SK-N-SH treated with all-trans-retinoic acid at 6 μM for 48 hours (cell line): ENCODE data around the gene PPP3CA.

ENCODE experiments used
- ATAC-seq: fragments of 200-7000 bp; cut with Tn5 transposase; 3 replicates; pipeline ENCODE4 v1.9.1; 2020; ENCODE audit warnings: mild to moderate bottlenecking, moderate library complexity
- ARNTL ChIP-seq: fragments of 450-650 bp; formaldehyde crosslinking; IDR thresholded peaks from 2 replicates; pipeline ENCODE4 v1.5.0; 2020; ENCODE audit warnings: low read depth, mild to moderate bottlenecking, moderate library complexity, borderline replicate concordance
- BACH2 ChIP-seq: fragments of 250-450 bp; sonication (Bioruptor Pico); IDR thresholded peaks from 2 replicates; pipeline ENCODE4 v1.9.0; 2021; ENCODE audit warnings: mild to moderate bottlenecking, borderline replicate concordance
- CREB5 ChIP-seq: fragments of 250-450 bp; sonication (Bioruptor Pico); IDR thresholded peaks from 2 replicates; pipeline ENCODE4 v1.5.1; 2020; ENCODE audit warnings: low read depth, mild to moderate bottlenecking, moderate library complexity
- ESRRG ChIP-seq: fragments of 250-450 bp; sonication (Bioruptor Pico); IDR thresholded peaks from 2 replicates; pipeline ENCODE4 v1.6.1; 2021; ENCODE audit warnings: mild to moderate bottlenecking
- GLIS3 ChIP-seq: fragments of 250-450 bp; sonication (Bioruptor Pico); IDR thresholded peaks from 2 replicates; pipeline ENCODE4 v1.5.0; 2020; ENCODE audit warnings: mild to moderate bottlenecking, moderate library complexity
- ISL1 ChIP-seq: fragments of 250-450 bp; sonication (Bioruptor Pico); IDR thresholded peaks from 2 replicates; pipeline ENCODE4 v2.1.2; 2022; ENCODE audit warnings: mild to moderate bottlenecking, moderate library complexity
- OSR1 ChIP-seq: fragments of 250-450 bp; sonication (Bioruptor Pico); IDR thresholded peaks from 2 replicates; pipeline ENCODE4 v1.8.0; 2022; ENCODE audit warnings: moderate library complexity, mild to moderate bottlenecking, inconsistent platforms
- PATZ1 ChIP-seq: fragments of 250-450 bp; sonication (Bioruptor Pico); IDR thresholded peaks from 2 replicates; pipeline ENCODE4 v1.8.0; 2020; ENCODE audit warnings: mild to moderate bottlenecking, moderate library complexity, borderline replicate concordance
- PPARA ChIP-seq: fragments of 250-450 bp; sonication (Bioruptor Pico); IDR thresholded peaks from 2 replicates; pipeline ENCODE4 v1.5.0; 2020; ENCODE audit warnings: mild to moderate bottlenecking, borderline replicate concordance
- SNAI2 ChIP-seq: fragments of 250-450 bp; sonication (Bioruptor Pico); IDR thresholded peaks from 2 replicates; pipeline ENCODE4 v1.5.0; 2020; ENCODE audit warnings: mild to moderate bottlenecking, moderate library complexity
- TCF4 ChIP-seq: fragments of 250-450 bp; sonication (Bioruptor Pico); IDR thresholded peaks from 2 replicates; pipeline ENCODE4 v1.8.0; 2021; ENCODE audit warnings: mild to moderate bottlenecking, moderate library complexity, borderline replicate concordance
- TSHZ2 ChIP-seq: fragments of 250-450 bp; sonication (Bioruptor Pico); IDR thresholded peaks from 2 replicates; pipeline ENCODE4 v1.5.0; 2020; ENCODE audit warnings: mild to moderate bottlenecking, moderate library complexity
- ZC3H10 ChIP-seq: fragments of 250-450 bp; sonication (Bioruptor Pico); IDR thresholded peaks from 2 replicates; pipeline ENCODE4 v1.5.1; 2021; ENCODE audit warnings: mild to moderate bottlenecking, moderate library complexity
- ZFP30 ChIP-seq: fragments of 450-650 bp; formaldehyde crosslinking; IDR thresholded peaks from 2 replicates; pipeline ENCODE4 v1.5.0; 2022; ENCODE audit warnings: mild to moderate bottlenecking, moderate library complexity
- ZNF565 ChIP-seq: fragments of 450-650 bp; formaldehyde crosslinking; conservative IDR thresholded peaks from 2 replicates; pipeline ENCODE4 v1.5.0; 2020; ENCODE audit warnings: low read depth, mild to moderate bottlenecking, moderate library complexity
- TF ChIP-seq, protein P1 (sequence below): fragments of 250-450 bp; sonication (Bioruptor Pico); IDR thresholded peaks from 2 replicates; pipeline ENCODE4 v1.5.1; 2021; ENCODE audit warnings: mild to moderate bottlenecking, moderate library complexity

The PPP3CA gene

DNA sequence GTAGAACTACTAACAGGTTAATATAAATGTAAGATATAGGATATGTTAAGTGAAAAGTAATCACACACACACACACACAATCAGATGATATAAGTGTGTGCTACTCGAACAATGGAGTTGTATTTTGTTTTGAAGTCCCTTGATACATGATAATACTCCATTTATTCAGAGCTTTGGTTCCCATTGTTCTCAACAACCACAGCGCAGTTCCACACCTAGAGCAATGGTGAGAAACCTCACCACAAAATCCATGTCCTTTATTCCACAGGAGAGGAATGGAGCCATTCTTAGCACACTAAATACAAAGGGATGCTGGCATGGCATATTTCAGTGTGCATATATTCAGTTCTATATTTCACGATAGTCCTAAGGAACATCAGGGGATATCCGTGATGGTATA lies 139.2 kb downstream of the PPP3CA start:
- TF ChIP-seq TSHZ2 (CRISPR knock-in tag) (no peak), PPARA (CRISPR knock-in tag) (no peak), ESRRG (CRISPR knock-in tag) (no peak), ZFP30 (CRISPR knock-in tag) (no peak), ISL1 (no peak), ZC3H10 (CRISPR knock-in tag) (no peak)
- TF ChIP-seq, protein P1, sequence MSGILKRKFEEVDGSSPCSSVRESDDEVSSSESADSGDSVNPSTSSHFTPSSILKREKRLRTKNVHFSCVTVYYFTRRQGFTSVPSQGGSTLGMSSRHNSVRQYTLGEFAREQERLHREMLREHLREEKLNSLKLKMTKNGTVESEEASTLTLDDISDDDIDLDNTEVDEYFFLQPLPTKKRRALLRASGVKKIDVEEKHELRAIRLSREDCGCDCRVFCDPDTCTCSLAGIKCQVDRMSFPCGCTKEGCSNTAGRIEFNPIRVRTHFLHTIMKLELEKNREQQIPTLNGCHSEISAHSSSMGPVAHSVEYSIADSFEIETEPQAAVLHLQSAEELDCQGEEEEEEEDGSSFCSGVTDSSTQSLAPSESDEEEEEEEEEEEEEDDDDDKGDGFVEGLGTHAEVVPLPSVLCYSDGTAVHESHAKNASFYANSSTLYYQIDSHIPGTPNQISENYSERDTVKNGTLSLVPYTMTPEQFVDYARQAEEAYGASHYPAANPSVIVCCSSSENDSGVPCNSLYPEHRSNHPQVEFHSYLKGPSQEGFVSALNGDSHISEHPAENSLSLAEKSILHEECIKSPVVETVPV (CRISPR knock-in tag): no peak
- TF ChIP-seq, all 23 proteins: peak for 0
- ATAC-seq: no peak

GRCh38 chr4:101205916-101206315 lies 141.4 kb downstream of the PPP3CA start:
- ATAC-seq: no peak
- TF ChIP-seq PATZ1 (CRISPR knock-in tag): no peak
- TF ChIP-seq ZFP30 (CRISPR knock-in tag): no peak
- TF ChIP-seq, all 23 proteins: peak for 0

- TF ChIP-seq OSR1 (CRISPR knock-in tag) (no peak), PPARA (CRISPR knock-in tag) (no peak), CREB5 (CRISPR knock-in tag) (no peak), BACH2 (CRISPR knock-in tag) (no peak), TSHZ2 (CRISPR knock-in tag) (no peak), ZFP30 (CRISPR knock-in tag) (no peak), ZC3H10 (CRISPR knock-in tag) (no peak), TCF4 (CRISPR knock-in tag) (no peak), ZNF565 (no peak), ARNTL (CRISPR knock-in tag) (no peak)
- TF ChIP-seq, all 23 proteins: peak for 0
- ATAC-seq: no peak
Observed at GRCh38 chr4:101201421-101201820, 145.9 kb downstream of the PPP3CA start.

DNA sequence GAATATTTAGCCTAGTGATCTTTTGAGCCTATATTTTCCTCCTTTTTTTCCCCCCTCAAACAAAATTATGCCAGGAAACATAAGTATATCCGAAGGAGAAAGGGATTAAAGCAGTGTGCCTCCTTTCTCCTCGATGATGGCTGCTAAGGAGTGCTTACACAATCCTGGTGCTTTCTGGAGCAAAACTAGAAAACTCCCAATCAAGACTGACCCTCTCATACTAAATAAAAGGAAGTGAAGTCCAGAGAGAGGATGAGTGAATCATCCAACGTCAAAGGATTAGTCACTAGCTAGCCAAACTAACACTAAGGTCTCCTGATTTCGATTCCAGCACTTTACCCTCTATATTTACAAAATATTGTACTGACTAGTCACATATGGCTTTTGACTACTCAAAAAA lies 146.8 kb downstream of the PPP3CA start:
- ATAC-seq: peak; percentile 89
- TF ChIP-seq, protein P1 (CRISPR knock-in tag): no peak
- no peak for TF ChIP-seq SNAI2 (CRISPR knock-in tag)
- no peak for TF ChIP-seq BACH2 (CRISPR knock-in tag)
- no peak for TF ChIP-seq ZNF565
- no peak for TF ChIP-seq ZC3H10 (CRISPR knock-in tag)
- TF ChIP-seq ESRRG (CRISPR knock-in tag): no peak
- TF ChIP-seq GLIS3: no peak
